ENCODE results near the gene POLE2. TPM values are rescaled to one million over a fixed set of nuclear protein-coding genes. Genes with fewer than 3 reads are reported as not detected.
"Not testable (repeated sequence)": the region's sequence is repeated elsewhere in the genome, so short reads cannot be mapped to it uniquely, and the experiment has no call there.

POLE2 gene
- total RNA-seq, 2 donors from 2014 or later, result 2.5 to 7.8 TPM

DNA sequence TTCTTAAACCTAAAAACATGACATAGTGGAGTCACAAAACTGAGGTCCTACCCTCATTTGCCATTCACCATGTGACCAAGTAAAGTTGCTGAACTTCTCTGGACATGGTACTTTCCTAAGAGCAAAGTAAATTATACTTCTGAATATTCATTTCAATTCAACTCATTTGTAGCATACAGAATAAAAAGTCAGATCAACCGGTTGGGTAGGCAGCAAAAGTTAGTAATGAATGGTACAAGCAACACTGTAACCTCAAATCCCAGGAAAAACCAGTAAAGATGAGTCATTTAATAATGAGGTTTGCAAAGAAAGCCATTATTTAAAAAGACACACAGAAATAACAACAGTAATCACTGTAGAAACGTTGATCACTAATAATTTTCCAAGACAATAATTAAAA, 8.7 kb downstream of the POLE2 start:
- no peak for ATAC-seq

DNA sequence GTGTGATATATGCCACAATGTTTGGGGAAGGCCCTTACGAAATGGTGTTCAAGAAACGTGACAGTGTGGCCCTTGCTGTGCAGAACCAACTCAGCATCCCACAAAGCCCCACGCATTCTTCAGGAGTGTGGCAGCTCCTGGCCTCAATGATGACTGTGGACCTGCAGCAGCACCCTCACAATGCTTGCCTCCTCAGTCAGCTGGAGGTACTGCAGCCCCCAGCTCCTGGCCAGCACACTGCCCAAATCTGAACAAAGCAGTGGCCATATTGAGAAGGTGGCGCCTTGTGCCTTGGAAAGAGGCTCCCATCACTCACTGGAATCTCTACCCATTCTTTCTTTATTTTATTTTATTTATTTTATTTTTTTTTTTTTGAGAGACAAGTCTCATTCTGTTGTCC, 10.4 kb downstream of the POLE2 start:
- intact Hi-C loops (cut with DNase I, micrococcal nuclease), result no loop called here
- DNase-seq, result no peak
- ATAC-seq, result no peak

More for the DNA sequence above, 8.7 kb downstream of the POLE2 start:
- no peak for DNase-seq
- intact Hi-C loops (cut with DNase I, micrococcal nuclease), result no loop called here

DNA sequence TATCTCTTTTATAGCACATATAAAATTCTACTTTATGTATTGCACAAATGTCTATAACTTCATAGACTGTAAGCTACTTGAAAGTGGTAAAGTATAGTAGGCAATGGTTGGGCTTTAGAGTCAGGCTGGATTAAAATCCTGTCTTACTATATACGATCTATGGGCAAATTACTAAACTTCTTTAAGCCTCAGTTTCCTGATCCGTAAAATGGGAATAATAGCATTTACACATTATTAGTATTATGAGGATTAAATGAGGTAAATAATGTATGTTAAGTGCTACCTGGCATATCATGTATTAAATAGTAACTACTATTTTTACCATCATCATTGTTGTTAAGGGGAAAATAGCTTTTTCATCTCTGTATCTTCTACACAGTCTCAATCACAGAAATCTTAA, 14.4 kb downstream of the POLE2 start:
- ATAC-seq, result no peak
- intact Hi-C loops (cut with DNase I, micrococcal nuclease), result no loop called here

DNA sequence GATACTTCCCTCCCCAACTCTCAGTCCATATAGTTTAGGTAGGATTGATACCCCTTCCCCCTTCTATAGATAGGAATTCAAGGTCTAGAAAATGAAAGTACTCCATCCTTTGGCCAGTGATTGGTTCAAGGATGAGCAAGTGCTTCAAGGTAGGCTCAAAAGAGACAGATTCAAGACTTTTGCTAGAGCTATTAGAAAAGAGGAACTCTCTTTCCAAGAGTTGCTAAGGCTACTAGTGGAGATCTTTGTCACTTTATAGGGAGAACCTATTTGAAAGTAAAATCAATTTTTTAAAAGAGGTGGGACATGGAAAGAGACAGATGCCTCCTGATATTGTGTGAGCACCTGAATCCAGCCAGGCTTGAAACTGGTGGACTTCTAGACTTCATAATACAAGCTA, 17.5 kb downstream of the POLE2 start:
- intact Hi-C loops (cut with DNase I, micrococcal nuclease), result no loop called here
- DNase-seq (no peak), ATAC-seq (no peak)

More for the DNA sequence above, 14.4 kb downstream of the POLE2 start:
- DNase-seq, result no peak

DNA sequence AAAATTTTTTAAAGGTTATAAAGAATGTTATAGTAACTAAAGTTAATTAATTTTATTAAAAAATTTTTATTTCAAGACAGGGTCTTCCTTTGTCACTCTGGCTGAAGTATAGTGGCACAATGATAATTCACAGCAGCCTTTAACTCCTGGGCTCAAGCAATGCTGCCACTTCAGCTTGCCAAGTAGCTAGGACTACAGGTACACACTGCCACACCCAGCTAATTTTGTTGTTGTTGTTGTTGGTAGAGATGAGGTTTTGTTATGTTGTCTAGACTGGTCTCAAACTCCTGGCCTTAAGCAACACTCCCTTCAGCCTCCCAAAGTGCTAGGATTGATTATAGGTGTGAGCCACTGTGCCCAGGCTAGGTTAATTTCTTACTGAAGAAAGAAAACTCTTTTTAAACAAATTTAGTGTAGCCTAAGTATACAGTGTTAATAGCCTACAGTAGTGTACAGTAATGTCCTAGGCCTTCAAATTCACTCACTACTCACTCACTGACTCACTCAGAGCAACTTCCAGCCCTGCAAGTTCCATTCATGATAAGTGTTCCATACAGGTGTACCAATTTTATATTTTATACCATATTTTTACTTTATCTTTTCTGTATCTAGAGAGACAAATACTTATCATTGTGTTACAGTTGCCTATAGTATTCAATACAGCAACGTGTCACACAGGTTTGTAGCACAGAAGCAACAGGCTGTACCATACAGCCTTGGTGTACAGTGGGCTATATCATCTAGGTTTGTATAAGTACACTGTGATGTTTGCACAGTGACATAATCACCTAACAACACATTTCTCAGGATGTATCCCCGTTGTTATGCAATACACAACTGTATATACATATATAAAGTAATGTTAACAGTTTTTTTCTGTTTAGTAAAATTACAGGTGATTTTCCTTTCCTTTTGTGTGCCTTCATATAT, 28.2 kb downstream of the POLE2 start:
- ATAC-seq (peak; percentile 96), DNase-seq (no peak)
- intact Hi-C loops (cut with DNase I, micrococcal nuclease), result no loop called here

DNA sequence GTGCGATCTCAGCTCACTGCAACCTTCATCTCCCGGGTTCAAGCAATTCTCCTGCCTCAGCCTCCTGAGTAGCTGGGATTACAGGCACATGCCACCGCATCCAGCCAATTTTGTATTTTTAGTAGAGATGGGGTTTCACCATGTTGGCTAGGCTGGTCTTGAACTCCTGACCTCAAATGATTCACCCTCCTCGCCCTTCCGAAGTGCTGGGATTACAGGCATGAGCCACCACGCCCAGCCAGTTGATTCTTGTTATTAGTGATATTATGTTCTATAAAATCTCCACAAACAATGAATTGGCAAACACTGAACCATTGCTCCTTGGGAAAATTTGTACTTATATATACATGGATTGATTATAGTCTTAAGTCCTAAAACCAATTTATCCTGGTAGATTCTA, 30.5 kb downstream of the POLE2 start:
- intact Hi-C loops (cut with DNase I, micrococcal nuclease); DNase-seq; ATAC-seq: not testable (repeated sequence)

DNA sequence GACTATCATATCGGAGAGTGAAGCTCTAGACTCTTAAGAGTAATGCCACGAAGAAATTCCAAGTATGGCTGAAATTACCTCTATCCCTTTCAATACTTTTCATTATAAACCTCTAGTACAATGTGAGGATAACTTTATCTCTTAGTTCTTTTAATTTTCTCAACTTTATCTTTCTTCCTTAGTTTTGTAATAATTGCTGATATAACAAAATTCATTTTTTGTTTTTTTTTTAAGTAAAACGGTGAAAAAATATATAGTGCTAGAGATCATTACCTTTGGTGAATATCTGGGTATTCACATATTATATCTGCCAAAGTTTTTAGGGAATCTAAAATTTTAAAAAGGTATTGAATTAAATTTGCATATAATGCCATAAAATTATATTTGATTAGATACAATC, 33.5 kb downstream of the POLE2 start:
- intact Hi-C loops (cut with DNase I, micrococcal nuclease), result no loop called here
- ATAC-seq, result no peak
- no peak for DNase-seq

DNA sequence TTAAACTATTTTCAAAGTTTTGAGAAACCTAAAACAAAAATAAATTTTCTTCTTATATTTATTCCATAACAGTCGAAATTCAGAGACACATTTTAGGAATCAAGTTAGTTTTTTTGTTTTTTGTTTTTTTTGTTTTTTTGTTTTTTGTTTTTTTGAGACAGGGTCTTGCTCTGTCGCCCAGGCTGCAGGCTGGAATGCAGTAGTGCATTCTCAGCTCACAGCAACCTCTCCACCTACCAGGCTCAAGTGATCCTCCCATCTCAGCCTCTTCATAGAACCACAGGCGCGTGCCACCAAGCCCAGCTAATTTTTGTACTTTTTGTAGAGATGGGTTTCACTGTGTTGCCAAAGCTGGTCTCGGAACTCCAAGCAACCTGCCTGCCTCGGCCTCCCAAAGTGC, 34.5 kb downstream of the POLE2 start:
- DNase-seq (no peak), ATAC-seq (no peak)
- intact Hi-C loops (cut with DNase I, micrococcal nuclease), result no loop called here

DNA sequence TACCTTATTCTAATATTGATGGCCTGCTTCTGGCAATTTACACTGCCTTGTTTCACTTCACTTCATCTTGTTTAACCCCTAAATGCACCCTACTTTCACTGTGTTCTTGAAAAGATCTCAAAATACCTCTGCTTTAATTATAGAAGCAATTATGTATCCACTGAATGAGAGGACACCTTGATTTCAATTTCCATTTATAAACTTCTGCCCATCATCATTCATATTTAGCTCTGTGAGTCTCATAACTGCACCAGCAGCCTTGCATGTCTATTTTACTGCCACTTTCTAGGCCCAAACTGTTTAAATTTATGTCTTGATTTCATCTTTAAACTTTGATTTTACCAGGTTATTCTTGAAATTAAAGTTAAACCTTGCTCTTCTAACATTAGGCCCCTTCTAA, 45.9 kb downstream of the POLE2 start:
- DNase-seq (no peak), ATAC-seq (no peak)
- intact Hi-C loops (cut with DNase I, micrococcal nuclease), result no loop called here

DNA sequence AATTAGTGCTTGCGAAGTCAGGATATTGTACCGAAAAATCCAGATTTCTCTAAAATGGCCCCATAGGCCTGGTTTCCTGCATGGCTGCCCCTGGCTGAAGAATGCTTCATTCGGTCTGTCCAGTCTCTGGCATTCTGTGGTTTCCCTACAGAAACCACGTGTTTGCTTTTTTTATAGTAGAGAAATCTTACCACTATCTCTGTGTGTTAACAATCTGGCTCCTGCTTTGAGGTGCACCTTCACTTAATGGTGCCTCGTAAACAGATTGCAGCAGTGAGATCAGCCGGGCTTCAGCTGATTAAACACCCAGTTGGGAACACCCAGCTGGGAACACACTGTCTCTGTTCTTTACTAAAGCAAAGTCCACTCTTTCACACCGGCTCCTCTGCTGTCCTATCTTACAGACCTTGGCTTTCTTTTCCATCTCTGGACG, 46.3 kb downstream of the POLE2 start:
- DNase-seq (peak; percentile 61 to 88), ATAC-seq (peak; percentile 98)
- intact Hi-C loops (cut with DNase I, micrococcal nuclease), result no loop called here

DNA sequence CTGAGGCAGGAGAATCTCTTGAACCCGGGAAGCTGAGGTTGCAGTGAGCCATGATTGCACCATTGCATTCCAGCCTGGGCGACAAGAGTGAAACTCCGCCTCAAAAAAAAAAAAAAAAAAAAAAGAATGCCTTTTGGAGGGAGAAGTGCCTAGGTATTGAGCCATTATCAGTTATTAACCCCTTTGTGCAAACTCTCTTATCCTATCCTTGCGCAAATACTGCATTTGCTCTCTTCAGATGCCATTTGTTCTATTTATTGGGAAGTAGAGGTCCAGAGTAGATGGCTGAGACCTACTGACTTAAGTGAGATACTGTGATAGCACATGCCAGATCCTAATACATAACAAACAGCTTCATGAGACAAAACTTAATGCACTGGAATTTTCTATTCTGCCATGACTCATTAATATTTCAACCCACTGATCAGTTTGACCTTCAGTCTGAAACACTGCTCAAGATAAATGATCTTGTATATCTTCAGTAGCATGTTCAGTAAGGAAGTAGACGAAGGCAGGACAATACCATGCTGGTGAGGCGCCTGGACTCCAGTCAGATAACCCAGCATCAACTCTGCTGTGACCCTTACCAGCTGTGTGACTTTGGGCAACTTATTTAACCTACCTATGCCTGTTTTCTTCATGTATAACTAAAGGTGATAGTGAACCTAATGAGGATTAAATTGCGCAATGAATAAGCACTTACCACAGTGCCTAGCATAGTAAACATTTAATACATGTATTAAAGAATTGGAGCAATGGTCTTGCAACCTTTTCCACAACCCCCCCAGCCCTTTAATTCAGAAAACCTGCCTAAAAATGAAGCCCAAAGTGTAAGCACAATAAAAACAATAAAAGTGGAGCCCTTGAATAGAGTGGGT, 47.2 kb downstream of the POLE2 start:
- ATAC-seq (no peak), DNase-seq (no peak)

DNA sequence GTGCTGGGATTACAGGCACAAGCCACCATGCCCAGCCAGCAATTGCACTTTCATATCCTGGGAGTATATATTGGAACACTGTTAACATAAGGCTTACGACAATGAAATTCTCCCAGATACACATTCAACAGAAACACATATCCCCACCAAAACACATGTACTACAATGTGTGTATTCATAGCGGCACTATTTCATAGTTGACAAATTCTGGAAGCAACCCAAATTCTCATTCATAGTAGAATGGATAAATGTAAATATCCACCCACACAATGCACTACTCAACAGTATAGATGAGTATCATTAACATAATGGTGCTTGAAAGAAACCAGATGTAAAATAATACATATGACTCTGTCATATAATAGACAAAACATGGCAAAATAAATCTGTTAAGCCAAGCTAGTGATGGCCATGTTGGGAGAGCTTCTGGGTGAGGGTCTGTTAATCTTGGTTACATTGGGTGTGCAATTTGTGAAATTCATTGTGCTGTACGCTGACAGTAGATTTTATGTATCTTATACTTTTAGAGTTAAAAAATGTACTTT, 50.4 kb downstream of the POLE2 start:
- DNase-seq, result no peak
- intact Hi-C loops (cut with DNase I, micrococcal nuclease), result loop anchor here (10.0 kb wide), 1 partner anchor 57 kb away; the partner anchor contains the start of gene KLHDC1 (in 2 of the 2)

More for the DNA sequence above, 47.2 kb downstream of the POLE2 start:
- intact Hi-C loops (cut with DNase I, micrococcal nuclease), result no loop called here

DNA sequence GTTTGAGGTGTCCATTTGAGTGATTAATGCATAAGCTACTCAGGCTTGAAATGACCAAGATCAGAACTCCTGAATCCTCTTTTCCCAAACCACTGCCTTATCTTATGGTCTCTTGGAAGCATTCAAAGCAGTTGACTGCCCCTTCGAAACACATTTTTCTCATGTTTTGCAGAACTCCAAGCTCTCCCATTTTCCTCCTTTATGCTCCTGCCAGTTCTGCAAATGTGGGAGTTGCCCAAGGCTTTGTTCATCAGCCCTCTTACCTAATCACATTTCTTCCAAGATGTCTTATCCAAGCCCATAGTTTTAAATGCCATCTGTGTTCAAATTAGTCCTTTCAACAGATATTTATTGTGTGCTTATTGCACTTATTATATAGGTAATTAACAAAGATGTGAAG, 51.1 kb downstream of the POLE2 start:
- ATAC-seq (no peak), DNase-seq (no peak)
- intact Hi-C loops (cut with DNase I, micrococcal nuclease), result loop anchor here (10.0 kb wide), 1 partner anchor 58 kb away; the partner anchor contains the start of gene KLHDC1 (in 2 of the 2)

More for the DNA sequence above, 50.4 kb downstream of the POLE2 start:
- no peak for ATAC-seq

DNA sequence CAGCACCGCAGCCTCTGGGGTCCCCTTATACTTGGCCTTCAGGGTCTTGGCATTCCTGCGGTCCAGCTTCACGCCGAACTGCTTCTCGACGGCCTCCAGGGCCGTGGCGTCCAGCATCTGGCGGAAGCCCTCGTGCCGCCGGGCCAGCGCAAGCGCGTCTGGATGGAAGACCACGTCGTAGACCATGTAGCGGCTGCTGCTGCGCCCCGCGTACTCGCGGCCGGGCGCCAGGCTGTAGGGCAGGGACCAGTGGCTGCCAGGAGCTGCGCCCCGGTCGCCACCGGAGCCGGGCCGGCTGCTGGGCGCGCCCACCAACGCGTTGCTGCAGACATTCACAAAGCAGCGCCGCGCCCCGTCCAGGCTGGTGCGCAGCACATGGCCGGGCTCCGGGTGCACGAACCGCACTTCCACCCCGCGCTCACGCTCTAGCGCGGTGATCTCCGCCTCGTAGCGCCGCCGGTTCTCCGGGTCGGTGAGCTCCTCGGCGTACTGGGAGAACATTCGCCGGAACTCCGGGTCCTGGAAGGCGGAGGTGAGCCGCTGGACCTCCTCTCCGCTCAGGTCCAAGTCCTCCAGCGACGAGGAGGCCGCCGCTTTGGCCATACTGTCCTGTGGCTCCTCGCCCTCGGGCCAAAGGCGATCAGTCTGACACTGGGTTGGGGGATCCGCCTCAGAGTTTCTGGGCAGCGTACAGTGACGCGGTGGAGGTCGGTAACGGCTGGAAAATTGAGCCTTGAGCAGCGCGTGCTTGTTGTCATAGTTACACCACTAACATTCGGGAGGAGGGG, 53.3 kb downstream of the POLE2 start, which contains the start of gene DNAAF2:
Gene DNAAF2, minus strand, starts transcription at position 698 of the 788 bp plus-strand sequence. Its CDS starts 95 bp downstream, at position 603.
- ATAC-seq (peak; percentile 64), DNase-seq (peak; percentile 72 to 81)
- intact Hi-C loops (cut with DNase I, micrococcal nuclease), result loop anchor here (10.0 kb wide), 1 partner anchor 60 kb away; the partner anchor contains the start of gene KLHDC1 (in 2 of the 2)

DNA sequence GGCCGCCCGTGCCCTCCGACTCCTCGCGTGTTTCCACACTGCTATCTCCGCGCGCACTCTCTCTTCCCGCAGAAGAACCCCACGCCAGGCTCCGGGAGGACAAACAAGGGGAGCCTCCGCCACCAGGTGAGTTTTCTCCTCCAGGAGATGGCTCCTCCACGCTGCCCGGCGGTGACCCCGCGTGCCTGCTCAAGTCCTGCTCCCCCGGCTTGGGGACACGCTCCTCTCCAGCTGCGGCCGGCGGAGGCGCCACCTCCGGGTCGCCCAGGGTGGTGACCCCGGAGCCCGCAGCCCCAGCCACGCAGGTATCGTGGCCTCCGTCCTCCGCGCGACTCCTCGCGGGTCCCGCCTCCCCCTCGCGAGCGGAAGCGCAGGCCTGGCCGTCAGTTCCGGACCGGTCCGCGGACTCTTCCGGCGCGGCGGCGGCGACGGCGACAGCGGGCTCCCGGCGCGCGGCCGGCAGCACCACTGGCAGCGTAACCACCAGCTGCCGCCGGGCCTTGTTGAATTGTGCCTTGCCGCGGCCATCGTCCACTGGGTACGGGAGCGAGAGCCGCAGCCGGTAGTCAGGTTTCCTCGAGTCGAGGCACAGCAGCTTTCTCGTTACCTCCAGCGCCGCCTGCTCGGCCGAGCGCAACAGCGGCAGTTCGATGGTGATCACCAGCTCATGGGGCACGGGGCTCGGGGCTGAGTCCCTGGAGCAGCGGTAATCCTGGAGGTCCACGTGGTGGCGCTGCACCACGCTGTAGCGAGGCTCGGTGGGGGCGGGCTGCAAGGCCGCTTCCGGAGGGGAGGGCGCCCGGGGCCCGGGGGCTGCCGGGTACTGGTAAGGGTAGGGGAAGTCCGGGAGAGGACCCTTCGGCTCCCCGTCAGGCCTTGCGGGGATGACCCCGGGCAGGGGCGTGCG, 54.1 kb downstream of the POLE2 start:
- ATAC-seq, result peak; percentile 85
- peak; percentile 93 to 94 for DNase-seq
- intact Hi-C loops (cut with DNase I, micrococcal nuclease), result loop anchor here (10.0 kb wide), 1 partner anchor 61 kb away; the partner anchor contains the start of gene KLHDC1 (in 2 of the 2)

DNA sequence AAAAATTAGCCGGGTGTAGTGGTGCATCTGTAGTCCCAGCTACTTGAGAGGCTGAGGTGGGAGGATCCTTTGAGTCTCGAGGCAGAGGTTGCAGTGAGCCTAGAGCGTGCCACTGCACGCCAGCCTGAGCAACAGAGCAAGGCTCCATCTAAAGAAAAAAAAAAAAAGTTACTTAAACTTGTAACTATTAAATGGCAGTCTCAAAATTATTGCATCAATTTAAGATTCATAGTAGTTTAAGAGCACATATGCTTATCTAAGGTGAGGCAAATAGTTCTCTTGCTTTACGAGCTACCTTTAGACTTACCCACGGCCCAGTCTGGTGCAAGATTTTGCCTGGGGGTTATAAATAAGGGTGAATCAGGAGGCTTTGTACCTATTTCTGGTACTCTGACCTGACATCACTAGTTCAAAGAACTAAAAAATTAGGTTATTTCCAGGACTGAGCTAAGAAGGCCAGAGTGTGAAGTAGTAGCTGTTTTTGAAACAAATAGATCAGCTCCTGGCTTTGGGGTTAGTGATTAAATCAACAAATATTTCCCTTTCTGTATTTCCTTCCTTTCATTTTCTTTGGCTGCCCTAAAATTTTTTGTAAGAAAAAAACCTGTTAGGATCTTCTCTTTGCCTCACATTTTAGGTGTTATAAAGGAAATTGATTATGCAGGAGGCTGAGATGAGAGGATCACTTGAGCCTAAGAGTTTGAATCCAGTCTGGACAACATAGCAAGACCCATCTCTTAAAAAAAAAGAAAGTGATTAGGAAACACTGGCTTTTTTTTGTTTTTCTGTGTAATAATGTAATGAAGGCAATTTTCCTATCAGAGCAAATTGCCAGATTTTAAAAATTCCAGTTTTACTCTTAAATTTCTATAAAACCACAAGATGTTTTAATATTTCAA, 63.8 kb downstream of the POLE2 start:
- DNase-seq, result no peak
- intact Hi-C loops (cut with DNase I, micrococcal nuclease), result no loop called here
- peak; percentile 42 for ATAC-seq

Data from left colon (tissue), 2 donors.